HepG2 (cell line): ENCODE data around the gene FAM174C. TPM values are rescaled to one million over a fixed set of nuclear protein-coding genes. Genes with fewer than 3 reads are reported as not detected.

ENCODE experiments used
- GATAD1 ChIP-seq: IDR thresholded peaks from 2 replicates; pipeline ENCODE4 v1.6.1; 2016; ENCODE audit warnings: missing genetic modification reagents, missing compliant biosample characterization
- IRF9 ChIP-seq: sonication (generic); formaldehyde crosslinking; IDR thresholded peaks from 2 replicates; pipeline ENCODE4 v1.8.0; 2022; ENCODE audit warnings: missing genetic modification reagents, mild to moderate bottlenecking, borderline replicate concordance
- MYNN ChIP-seq: sonication (generic); formaldehyde crosslinking; IDR thresholded peaks from 2 replicates; pipeline ENCODE4 v1.4.0; 2020; ENCODE audit warnings: mild to moderate bottlenecking, low read depth, missing genetic modification reagents
- POLR2A ChIP-seq, 2 experiments: IDR thresholded peaks; 2 replicates each; pipeline ENCODE4 v1.6.1; 2011; ENCODE audit warnings: low read depth in 2 of 2, low read length in 2 of 2, mild to moderate bottlenecking in 1 of 2, moderate library complexity in 1 of 2; ENCODE audit not compliant: insufficient read depth in 1 of 2
- PRDM15 ChIP-seq: sonication (generic); formaldehyde crosslinking; IDR thresholded peaks from 2 replicates; pipeline ENCODE4 v1.4.0; 2020; ENCODE audit warnings: missing genetic modification reagents
- RXRA ChIP-seq: sonication (generic); formaldehyde crosslinking; IDR thresholded peaks from 2 replicates; pipeline ENCODE4 v1.5.1; 2020; ENCODE audit warnings: missing genetic modification reagents
- SAP130 ChIP-seq: IDR thresholded peaks from 2 replicates; pipeline ENCODE4 v1.6.1; 2016; ENCODE audit warnings: low read depth
- SIX4 ChIP-seq: sonication (generic); formaldehyde crosslinking; IDR thresholded peaks from 2 replicates; pipeline ENCODE4 v1.4.0; 2020; ENCODE audit warnings: missing genetic modification reagents
- TBX3 ChIP-seq: fragments of 450-650 bp; IDR thresholded peaks from 2 replicates; pipeline ENCODE4 v1.6.1; 2017; ENCODE audit warnings: antibody characterized with exemption, mild to moderate bottlenecking, inconsistent platforms, borderline replicate concordance
- TFE3 ChIP-seq: IDR thresholded peaks from 2 replicates; pipeline ENCODE4 v1.6.1; 2016
- ZNF75D ChIP-seq: sonication (generic); formaldehyde crosslinking; IDR thresholded peaks from 2 replicates; pipeline ENCODE4 v1.8.1; 2023; ENCODE audit warnings: missing genetic modification reagents, mild to moderate bottlenecking, borderline replicate concordance
- ZXDC ChIP-seq: sonication (generic); formaldehyde crosslinking; IDR thresholded peaks from 2 replicates; pipeline ENCODE4 v1.5.0; 2020; ENCODE audit warnings: mild to moderate bottlenecking, missing genetic modification reagents
- polyA plus RNA-seq, 8 experiments: library from polyadenylated mRNA; depleted of rRNA in 3 of 8; stranded (reverse) in 7 of 8; unstranded in 1 of 8; fragments of >200 nt; fragmentation: Illumina TruSeq in 4 of 8; extraction: Trizol in 4 of 8; gene quantifications; 2 replicates each; pipeline versions ENCODE4 v1.2.1 to v1.2.3, GENCODE V29; 2011 to 2016; ENCODE audit warnings: low read depth in 4 of 8, missing spikeins in 1 of 8, mixed read lengths in 1 of 8; ENCODE audit not compliant: insufficient read depth in 1 of 8
- total RNA-seq, 5 experiments: library from RNA; depleted of rRNA; stranded (reverse); fragments of >200 nt; fragmentation: Illumina TruSeq; extraction: Trizol; gene quantifications; 2 replicates each; pipeline ENCODE4 v1.2.3, GENCODE V29; 2016; ENCODE audit warnings: low read depth in 1 of 5
- TF ChIP-seq, protein P1 (sequence below): IDR thresholded peaks from 2 replicates; pipeline ENCODE4 v1.6.1; 2012; ENCODE audit warnings: inconsistent platforms
- TF ChIP-seq, protein P2 (sequence below): sonication (generic); formaldehyde crosslinking; IDR thresholded peaks from 2 replicates; pipeline ENCODE4 v1.4.0; 2020; ENCODE audit warnings: mild to moderate bottlenecking, missing genetic modification reagents
- TF ChIP-seq, protein P3 (sequence below): sonication (generic); formaldehyde crosslinking; IDR thresholded peaks from 2 replicates; pipeline ENCODE4 v1.8.1; 2023; ENCODE audit warnings: missing genetic modification reagents, inconsistent platforms, borderline replicate concordance

The FAM174C gene
- total and polyA plus RNA-seq, 2 of the 13 experiments (the other 11 are each of a cell fraction or from before 2014, with no cell fraction given): 19.5 to 31.3 TPM

- TF ChIP-seq RXRA (CRISPR knock-in tag) (peak; percentile 49; the same call in 1 of the 2 replicates), ZXDC (CRISPR knock-in tag) (no peak), SIX4 (no peak), GATAD1 (0 out of 2 replicates have a peak, but pooled peaks have one; percentile 50), MYNN (no peak), SAP130 (CRISPR knock-in tag) (peak; percentile 60), ZNF75D (CRISPR knock-in tag) (no peak), IRF9 (CRISPR knock-in tag) (no peak), TFE3 (CRISPR knock-in tag) (0 out of 2 replicates have a peak, but pooled peaks have one; percentile 25), POLR2A (IDR thresholded peaks at IDR 0.05; ENCODE audit: insufficient read depth in 1 of 2, low read depth in 2 of 2, low read length in 2 of 2) (peak in 1 of 2 experiments; percentile 8; a peak in 1 of 4 replicates), PRDM15 (CRISPR knock-in tag) (no peak), TBX3 (no peak)
- TF ChIP-seq, protein P1, sequence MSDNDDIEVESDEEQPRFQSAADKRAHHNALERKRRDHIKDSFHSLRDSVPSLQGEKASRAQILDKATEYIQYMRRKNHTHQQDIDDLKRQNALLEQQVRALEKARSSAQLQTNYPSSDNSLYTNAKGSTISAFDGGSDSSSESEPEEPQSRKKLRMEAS: peak; percentile 49; the same call in 1 of the 2 replicates
- TF ChIP-seq, protein P2, sequence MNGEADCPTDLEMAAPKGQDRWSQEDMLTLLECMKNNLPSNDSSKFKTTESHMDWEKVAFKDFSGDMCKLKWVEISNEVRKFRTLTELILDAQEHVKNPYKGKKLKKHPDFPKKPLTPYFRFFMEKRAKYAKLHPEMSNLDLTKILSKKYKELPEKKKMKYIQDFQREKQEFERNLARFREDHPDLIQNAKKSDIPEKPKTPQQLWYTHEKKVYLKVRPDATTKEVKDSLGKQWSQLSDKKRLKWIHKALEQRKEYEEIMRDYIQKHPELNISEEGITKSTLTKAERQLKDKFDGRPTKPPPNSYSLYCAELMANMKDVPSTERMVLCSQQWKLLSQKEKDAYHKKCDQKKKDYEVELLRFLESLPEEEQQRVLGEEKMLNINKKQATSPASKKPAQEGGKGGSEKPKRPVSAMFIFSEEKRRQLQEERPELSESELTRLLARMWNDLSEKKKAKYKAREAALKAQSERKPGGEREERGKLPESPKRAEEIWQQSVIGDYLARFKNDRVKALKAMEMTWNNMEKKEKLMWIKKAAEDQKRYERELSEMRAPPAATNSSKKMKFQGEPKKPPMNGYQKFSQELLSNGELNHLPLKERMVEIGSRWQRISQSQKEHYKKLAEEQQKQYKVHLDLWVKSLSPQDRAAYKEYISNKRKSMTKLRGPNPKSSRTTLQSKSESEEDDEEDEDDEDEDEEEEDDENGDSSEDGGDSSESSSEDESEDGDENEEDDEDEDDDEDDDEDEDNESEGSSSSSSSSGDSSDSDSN: peak; percentile 35; the same call in 1 of the 2 replicates
- TF ChIP-seq, protein P3, sequence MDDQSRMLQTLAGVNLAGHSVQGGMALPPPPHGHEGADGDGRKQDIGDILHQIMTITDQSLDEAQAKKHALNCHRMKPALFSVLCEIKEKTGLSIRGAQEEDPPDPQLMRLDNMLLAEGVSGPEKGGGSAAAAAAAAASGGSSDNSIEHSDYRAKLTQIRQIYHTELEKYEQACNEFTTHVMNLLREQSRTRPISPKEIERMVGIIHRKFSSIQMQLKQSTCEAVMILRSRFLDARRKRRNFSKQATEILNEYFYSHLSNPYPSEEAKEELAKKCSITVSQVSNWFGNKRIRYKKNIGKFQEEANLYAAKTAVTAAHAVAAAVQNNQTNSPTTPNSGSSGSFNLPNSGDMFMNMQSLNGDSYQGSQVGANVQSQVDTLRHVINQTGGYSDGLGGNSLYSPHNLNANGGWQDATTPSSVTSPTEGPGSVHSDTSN: no peak
Observed at GRCh38 chr19:1279782-1280341, 4.5 kb downstream of the FAM174C start (continued).
